ENCODE results near the gene KRT25. TPM values are rescaled to one million over a fixed set of nuclear protein-coding genes. Genes with fewer than 3 reads are reported as not detected.

Gene KRT25, protein sequence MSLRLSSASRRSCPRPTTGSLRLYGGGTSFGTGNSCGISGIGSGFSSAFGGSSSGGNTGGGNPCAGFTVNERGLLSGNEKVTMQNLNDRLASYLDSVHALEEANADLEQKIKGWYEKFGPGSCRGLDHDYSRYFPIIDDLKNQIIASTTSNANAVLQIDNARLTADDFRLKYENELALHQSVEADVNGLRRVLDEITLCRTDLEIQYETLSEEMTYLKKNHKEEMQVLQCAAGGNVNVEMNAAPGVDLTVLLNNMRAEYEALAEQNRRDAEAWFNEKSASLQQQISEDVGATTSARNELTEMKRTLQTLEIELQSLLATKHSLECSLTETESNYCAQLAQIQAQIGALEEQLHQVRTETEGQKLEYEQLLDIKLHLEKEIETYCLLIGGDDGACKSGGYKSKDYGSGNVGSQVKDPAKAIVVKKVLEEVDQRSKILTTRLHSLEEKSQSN
- total RNA-seq = not detected in 2 replicates
- long read RNA-seq = 0 reads

DNA sequence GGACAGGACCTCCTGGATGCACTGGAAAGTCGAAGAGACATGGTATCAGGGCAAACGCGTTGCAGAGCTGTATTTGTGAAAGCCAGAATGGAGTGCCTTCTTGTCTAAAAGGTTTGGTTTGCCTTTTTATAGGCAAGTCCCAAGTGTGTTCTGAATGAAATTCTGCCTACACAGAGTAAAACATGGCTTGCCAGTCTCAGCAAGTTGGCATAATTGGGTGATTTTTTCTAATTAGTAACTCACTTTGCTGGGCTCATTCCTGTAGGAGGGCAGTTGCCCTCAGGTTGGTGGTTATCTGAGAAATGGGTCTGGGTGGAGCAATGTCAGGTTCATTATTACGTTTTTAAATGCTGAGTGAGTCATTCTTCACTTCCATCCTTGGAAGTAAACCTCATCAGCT is at the start of gene KRT25:
TSS of gene KRT25 (minus strand) at position 101 of the 400 bp plus-strand sequence. CDS start at position 41, 60 bp downstream.
- H3K9me3 Mint-ChIP-seq = peaks cover 10% of the 10 kb centered on the region
- H3K27me3 Mint-ChIP-seq (ENCODE audit: low read depth) = peaks cover 57% of the 10 kb centered on the region
- no peak for DNase-seq (ENCODE audit: low read depth, low spot score)
- no peaks in the 10 kb centered on the region for H3K36me3 Mint-ChIP-seq (ENCODE audit: low read depth)
- TF ChIP-seq, protein P1, sequence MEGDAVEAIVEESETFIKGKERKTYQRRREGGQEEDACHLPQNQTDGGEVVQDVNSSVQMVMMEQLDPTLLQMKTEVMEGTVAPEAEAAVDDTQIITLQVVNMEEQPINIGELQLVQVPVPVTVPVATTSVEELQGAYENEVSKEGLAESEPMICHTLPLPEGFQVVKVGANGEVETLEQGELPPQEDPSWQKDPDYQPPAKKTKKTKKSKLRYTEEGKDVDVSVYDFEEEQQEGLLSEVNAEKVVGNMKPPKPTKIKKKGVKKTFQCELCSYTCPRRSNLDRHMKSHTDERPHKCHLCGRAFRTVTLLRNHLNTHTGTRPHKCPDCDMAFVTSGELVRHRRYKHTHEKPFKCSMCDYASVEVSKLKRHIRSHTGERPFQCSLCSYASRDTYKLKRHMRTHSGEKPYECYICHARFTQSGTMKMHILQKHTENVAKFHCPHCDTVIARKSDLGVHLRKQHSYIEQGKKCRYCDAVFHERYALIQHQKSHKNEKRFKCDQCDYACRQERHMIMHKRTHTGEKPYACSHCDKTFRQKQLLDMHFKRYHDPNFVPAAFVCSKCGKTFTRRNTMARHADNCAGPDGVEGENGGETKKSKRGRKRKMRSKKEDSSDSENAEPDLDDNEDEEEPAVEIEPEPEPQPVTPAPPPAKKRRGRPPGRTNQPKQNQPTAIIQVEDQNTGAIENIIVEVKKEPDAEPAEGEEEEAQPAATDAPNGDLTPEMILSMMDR (conservative IDR thresholded peaks at IDR 0.05) = no peak
- H3K4me3 Mint-ChIP-seq = no peak within 1 kb of the TSS
- H3K27ac Mint-ChIP-seq (ENCODE audit: unreplicated experiment) = no peak within 1 kb of the TSS
- H3K4me1 Mint-ChIP-seq = no peaks in the 10 kb centered on the region

DNA sequence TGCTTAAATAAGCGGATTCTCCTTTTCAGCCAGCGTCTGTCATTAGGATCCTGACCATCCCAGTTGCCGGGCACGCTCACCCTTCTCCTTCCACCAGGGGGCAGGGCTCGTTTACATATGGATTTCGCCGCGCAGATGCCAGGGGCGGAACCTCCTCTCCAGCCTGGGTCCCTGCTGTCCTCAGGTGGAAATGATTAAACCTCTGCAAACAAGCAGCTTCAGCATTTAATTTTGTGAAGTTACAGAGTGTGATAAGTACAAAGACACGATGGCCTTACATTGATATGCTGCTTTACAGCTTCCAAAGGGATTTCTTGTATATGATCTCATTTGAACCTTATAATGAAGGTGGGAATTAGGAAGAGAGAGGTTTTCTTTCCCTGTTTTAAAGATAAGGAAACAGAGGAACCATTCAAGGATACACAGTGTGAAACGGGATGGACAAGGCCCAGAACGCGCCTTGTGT is 48.5 kb upstream of the KRT25 start:
- Mint-ChIP-seq H3K27ac (ENCODE audit: unreplicated experiment) (no peak overlapping the region), H3K9me3 (no peaks in the 10 kb centered on the region), H3K4me3 (no peak overlapping the region), H3K27me3 (ENCODE audit: low read depth) (peaks cover 52% of the 10 kb centered on the region), H3K4me1 (no peaks in the 10 kb centered on the region), H3K36me3 (ENCODE audit: low read depth) (no peaks in the 10 kb centered on the region)
- TF ChIP-seq, protein P1 (conservative IDR thresholded peaks at IDR 0.05) = peak; percentile 96
- DNase-seq (ENCODE audit: low read depth, low spot score) = peak; percentile 79

DNA sequence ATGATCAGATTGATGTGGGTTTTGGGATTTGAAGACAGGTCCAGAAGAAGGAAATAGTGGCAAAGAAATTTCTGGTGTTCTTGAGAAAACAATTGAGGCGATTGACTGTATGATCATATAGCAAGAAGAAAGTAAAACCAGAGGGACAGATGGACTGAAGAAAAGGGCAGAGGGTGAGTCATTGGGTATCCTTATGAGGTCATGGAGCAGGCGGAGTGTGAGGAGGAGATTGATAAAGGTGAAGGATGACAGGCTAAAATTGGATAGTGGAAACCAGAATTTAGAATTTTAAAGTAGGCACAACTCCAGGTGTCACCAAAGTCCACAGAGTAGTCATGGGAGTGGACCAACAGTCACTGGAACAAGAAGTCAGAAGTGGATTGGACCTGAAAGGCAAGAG is 46.0 kb upstream of the KRT25 start:
- H3K4me3 Mint-ChIP-seq = no peak overlapping the region
- no peaks in the 10 kb centered on the region for H3K36me3 Mint-ChIP-seq (ENCODE audit: low read depth)
- no peaks in the 10 kb centered on the region for H3K9me3 Mint-ChIP-seq
- no peak for DNase-seq (ENCODE audit: low read depth, low spot score)
- H3K27ac Mint-ChIP-seq (ENCODE audit: unreplicated experiment) = no peak overlapping the region
- peaks cover 48% of the 10 kb centered on the region for H3K27me3 Mint-ChIP-seq (ENCODE audit: low read depth)
- H3K4me1 Mint-ChIP-seq = no peaks in the 10 kb centered on the region
- TF ChIP-seq, protein P1 (conservative IDR thresholded peaks at IDR 0.05) = no peak

DNA sequence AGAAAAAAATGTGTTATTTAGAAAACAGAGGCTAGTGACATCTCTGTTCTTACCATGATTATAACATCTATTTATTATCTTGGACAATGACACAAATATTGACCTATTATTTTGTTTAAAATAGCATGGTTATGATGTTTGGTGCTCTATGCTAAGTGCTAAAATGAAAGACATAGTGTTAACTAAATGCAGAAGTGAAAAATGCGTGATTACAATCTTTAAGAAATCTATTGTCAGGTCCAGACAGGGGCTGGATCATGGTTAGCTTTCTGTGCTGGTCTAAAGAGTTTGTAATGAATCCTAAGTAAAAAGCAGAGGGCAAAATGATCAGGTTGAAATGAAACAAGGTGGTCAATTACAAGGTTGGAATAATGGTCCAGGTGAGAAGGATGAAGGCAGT is 45.2 kb upstream of the KRT25 start:
- no peaks in the 10 kb centered on the region for H3K36me3 Mint-ChIP-seq (ENCODE audit: low read depth)
- no peak overlapping the region for H3K4me3 Mint-ChIP-seq
- H3K27me3 Mint-ChIP-seq (ENCODE audit: low read depth) = peaks cover 47% of the 10 kb centered on the region
- no peaks in the 10 kb centered on the region for H3K9me3 Mint-ChIP-seq
- H3K27ac Mint-ChIP-seq (ENCODE audit: unreplicated experiment) = no peak overlapping the region
- DNase-seq (ENCODE audit: low read depth, low spot score) = no peak
- TF ChIP-seq, protein P1 (conservative IDR thresholded peaks at IDR 0.05) = no peak
- H3K4me1 Mint-ChIP-seq = no peaks in the 10 kb centered on the region

DNA sequence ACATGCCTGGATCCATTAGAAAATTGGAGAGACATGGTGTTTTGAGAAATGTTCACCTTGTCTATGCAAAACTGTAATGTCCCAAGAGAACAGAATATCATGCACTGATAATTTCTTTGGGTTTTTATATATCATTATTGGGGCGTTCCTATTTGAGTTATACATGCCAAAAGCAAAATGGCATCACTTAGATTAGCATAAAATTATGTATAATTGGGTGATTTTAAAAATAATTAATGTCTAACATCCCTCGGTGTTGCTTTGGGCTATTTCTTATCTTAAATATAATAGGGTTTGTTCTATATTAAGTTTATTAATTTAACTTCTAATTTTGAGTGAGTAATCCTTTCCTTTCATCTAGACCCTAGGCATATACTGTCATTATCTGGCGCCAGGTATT is 44.7 kb upstream of the KRT25 start, which contains the start of gene KRT28:
TSS of gene KRT28 (minus strand) at position 101 of the 400 bp plus-strand sequence. CDS start at position 35, 66 bp downstream.
- no peak for DNase-seq (ENCODE audit: low read depth, low spot score)
- peaks cover 47% of the 10 kb centered on the region for H3K27me3 Mint-ChIP-seq (ENCODE audit: low read depth)
- no peaks in the 10 kb centered on the region for H3K4me1 Mint-ChIP-seq
- no peak within 1 kb of the TSS for H3K27ac Mint-ChIP-seq (ENCODE audit: unreplicated experiment)
- no peaks in the 10 kb centered on the region for H3K36me3 Mint-ChIP-seq (ENCODE audit: low read depth)
- TF ChIP-seq, protein P1 (conservative IDR thresholded peaks at IDR 0.05) = no peak
- no peaks in the 10 kb centered on the region for H3K9me3 Mint-ChIP-seq
- no peak within 1 kb of the TSS for H3K4me3 Mint-ChIP-seq

Data from neural crest cell (in vitro differentiated cells).